ENCODE results near the gene LRMDA.

Gene LRMDA

DNA sequence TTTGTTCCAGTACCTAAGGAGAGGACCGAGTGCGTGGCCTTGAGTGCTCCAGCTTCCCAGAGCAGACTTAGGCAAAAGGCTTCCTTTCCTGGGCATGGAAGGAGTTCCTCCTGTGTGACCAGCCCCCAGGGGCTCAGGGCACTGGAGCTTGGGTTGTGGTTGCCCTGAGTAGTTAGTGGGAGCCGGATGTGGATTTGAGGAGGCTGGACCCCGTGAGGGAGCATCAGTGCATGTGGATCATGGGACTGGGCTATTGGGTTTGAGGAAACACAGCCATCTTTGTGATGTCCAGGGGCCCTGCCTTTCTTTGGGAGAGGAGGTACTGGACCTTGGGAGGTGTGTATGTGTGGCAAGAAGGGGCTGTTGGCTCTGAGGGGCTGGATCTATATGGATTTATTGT lies 8.4 kb downstream of the LRMDA start:
- Histone ChIP-seq H3K4me3 (ENCODE audit: insufficient read depth, low read length, poor library complexity, severe bottlenecking) (no peak overlapping the region), H3K4me2 (ENCODE audit: low read depth, low read length, poor library complexity, severe bottlenecking) (no peak overlapping the region), H4K20me1 (ENCODE audit: low read depth, low read length) (no peaks in the 10 kb centered on the region), H3K79me2 (ENCODE audit: insufficient read depth, low read length) (no peaks in the 10 kb centered on the region), H3K27me3 (ENCODE audit: low read length) (no peaks in the 10 kb centered on the region), H2AFZ (ENCODE audit: low read depth, low read length, severe bottlenecking) (no peak overlapping the region), H3K9ac (ENCODE audit: low read length) (no peak overlapping the region), H3K9me3 (ENCODE audit: insufficient read depth, low read length) (0 out of 2 replicates have a peak, but pooled peaks cover 10% of the 10 kb centered on the region), H3K9me2 (replicated peaks; ENCODE audit: insufficient read depth, low read length) (no peaks in the 10 kb centered on the region), H3K27ac (ENCODE audit: low read depth, low read length) (no peak overlapping the region), H3F3A (ENCODE audit: insufficient read depth) (no peaks in the 10 kb centered on the region), H3K36me3 (ENCODE audit: low read length) (no peaks in the 10 kb centered on the region)
- TF ChIP-seq EZH2phosphoT487 (conservative IDR thresholded peaks at IDR 0.05; ENCODE audit: low read length) (no peak), CTCF (IDR thresholded peaks at IDR 0.05; ENCODE audit: insufficient read depth, low read length, poor library complexity, severe bottlenecking) (no peak)

DNA sequence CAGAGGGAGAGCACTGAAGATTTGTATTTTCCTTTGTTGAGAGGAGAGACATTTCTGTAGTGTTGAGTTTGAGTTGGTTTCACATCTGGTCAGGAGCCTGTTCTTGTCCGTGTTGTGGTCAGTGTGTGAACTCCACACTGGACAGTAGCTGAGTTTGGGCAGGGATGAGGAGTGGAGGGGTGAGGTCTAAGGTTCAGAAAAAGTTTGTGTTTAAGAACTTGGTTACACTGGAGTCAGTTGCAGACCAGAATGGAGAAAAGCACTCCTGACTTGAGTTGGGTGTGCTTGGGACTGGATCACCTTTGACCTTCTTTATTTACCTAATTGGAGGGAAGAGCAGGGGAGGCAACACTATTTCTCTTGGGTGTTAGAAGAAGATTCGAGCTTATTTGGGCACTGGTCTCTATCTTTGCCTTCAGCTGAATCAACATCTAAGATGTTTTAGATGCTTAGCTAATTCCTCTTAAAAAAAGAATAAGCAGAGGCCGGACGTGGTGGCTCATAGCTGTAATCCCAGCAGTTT lies 8.9 kb downstream of the LRMDA start:
- H3K27me3 ChIP-seq (ENCODE audit: low read length) = no peaks in the 10 kb centered on the region

GRCh38 chr10:75441196-75441595 lies 9.8 kb downstream of the LRMDA start:
- H2AFZ ChIP-seq (ENCODE audit: low read depth, low read length, severe bottlenecking) = no peak overlapping the region
- 0 out of 2 replicates have a peak, but pooled peaks cover 10% of the 10 kb centered on the region for H3K9me3 ChIP-seq (ENCODE audit: insufficient read depth, low read length)
- H3K4me3 ChIP-seq (ENCODE audit: insufficient read depth, low read length, poor library complexity, severe bottlenecking) = no peak overlapping the region
- H3F3A ChIP-seq (ENCODE audit: insufficient read depth) = no peaks in the 10 kb centered on the region
- no peak overlapping the region for H3K9ac ChIP-seq (ENCODE audit: low read length)
- H3K9me2 ChIP-seq (replicated peaks; ENCODE audit: insufficient read depth, low read length) = no peaks in the 10 kb centered on the region
- H3K4me2 ChIP-seq (ENCODE audit: low read depth, low read length, poor library complexity, severe bottlenecking) = no peak overlapping the region
- TF ChIP-seq EZH2phosphoT487 (conservative IDR thresholded peaks at IDR 0.05; ENCODE audit: low read length) (no peak), CTCF (IDR thresholded peaks at IDR 0.05; ENCODE audit: insufficient read depth, low read length, poor library complexity, severe bottlenecking) (no peak)
- H3K27ac ChIP-seq (ENCODE audit: low read depth, low read length) = no peak overlapping the region
- no peaks in the 10 kb centered on the region for H3K36me3 ChIP-seq (ENCODE audit: low read length)
- H3K27me3 ChIP-seq (ENCODE audit: low read length) = no peaks in the 10 kb centered on the region
- no peaks in the 10 kb centered on the region for H4K20me1 ChIP-seq (ENCODE audit: low read depth, low read length)
- no peaks in the 10 kb centered on the region for H3K79me2 ChIP-seq (ENCODE audit: insufficient read depth, low read length)

More for the DNA sequence above, 8.9 kb downstream of the LRMDA start:
- no peaks in the 10 kb centered on the region for H3F3A ChIP-seq (ENCODE audit: insufficient read depth)
- H3K9me2 ChIP-seq (replicated peaks; ENCODE audit: insufficient read depth, low read length) = no peaks in the 10 kb centered on the region
- no peaks in the 10 kb centered on the region for H3K36me3 ChIP-seq (ENCODE audit: low read length)
- no peak overlapping the region for H3K4me2 ChIP-seq (ENCODE audit: low read depth, low read length, poor library complexity, severe bottlenecking)
- TF ChIP-seq EZH2phosphoT487 (conservative IDR thresholded peaks at IDR 0.05; ENCODE audit: low read length) (no peak), CTCF (IDR thresholded peaks at IDR 0.05; ENCODE audit: insufficient read depth, low read length, poor library complexity, severe bottlenecking) (no peak)
- no peak overlapping the region for H3K9ac ChIP-seq (ENCODE audit: low read length)
- no peak overlapping the region for H3K4me3 ChIP-seq (ENCODE audit: insufficient read depth, low read length, poor library complexity, severe bottlenecking)
- no peak overlapping the region for H3K27ac ChIP-seq (ENCODE audit: low read depth, low read length)
- H4K20me1 ChIP-seq (ENCODE audit: low read depth, low read length) = no peaks in the 10 kb centered on the region
- 0 out of 2 replicates have a peak, but pooled peaks cover 10% of the 10 kb centered on the region for H3K9me3 ChIP-seq (ENCODE audit: insufficient read depth, low read length)
- H2AFZ ChIP-seq (ENCODE audit: low read depth, low read length, severe bottlenecking) = no peak overlapping the region
- H3K79me2 ChIP-seq (ENCODE audit: insufficient read depth, low read length) = no peaks in the 10 kb centered on the region

All from SU-DHL-6 (cell line).